ENCODE data around the gene COQ7.

COQ7 gene

GRCh38 chr16:19104607-19105006 is 37.2 kb downstream of the COQ7 start:
- peaks cover 8% of the 10 kb centered on the region for H3K27me3 Mint-ChIP-seq (ENCODE audit: low read depth, poor library complexity)
- no peak overlapping the region for H3K4me3 Mint-ChIP-seq
- peaks cover 38% of the 10 kb centered on the region for H3K4me1 Mint-ChIP-seq
- TF ChIP-seq CTCF (IDR thresholded peaks at IDR 0.05), result no peak
- H3K9me3 Mint-ChIP-seq, result peaks cover 7% of the 10 kb centered on the region
- DNase-seq, result no peak
- H3K36me3 Mint-ChIP-seq (ENCODE audit: low read depth), result no peaks in the 10 kb centered on the region
- H3K27ac Mint-ChIP-seq, result peak overlapping the region; percentile 44

GRCh38 chr16:19105131-19105530 is 37.7 kb downstream of the COQ7 start:
- Mint-ChIP-seq H3K27ac (peak overlapping the region; percentile 44), H3K27me3 (ENCODE audit: low read depth, poor library complexity) (peaks cover 8% of the 10 kb centered on the region), H3K4me3 (no peak overlapping the region)

GRCh38 chr16:19105891-19106624 is 38.6 kb downstream of the COQ7 start:
- Mint-ChIP-seq H3K4me3 (no peak overlapping the region), H3K9me3 (no peaks in the 10 kb centered on the region), H3K27ac (peak overlapping the region; percentile 45), H3K4me1 (peaks cover 38% of the 10 kb centered on the region), H3K27me3 (ENCODE audit: low read depth, poor library complexity) (peaks cover 8% of the 10 kb centered on the region), H3K36me3 (ENCODE audit: low read depth) (no peaks in the 10 kb centered on the region)
- TF ChIP-seq CTCF (IDR thresholded peaks at IDR 0.05), result no peak
- DNase-seq, result no peak

More at GRCh38 chr16:19105131-19105530, 37.7 kb downstream of the COQ7 start:
- no peak for DNase-seq
- Mint-ChIP-seq H3K4me1 (peaks cover 38% of the 10 kb centered on the region), H3K36me3 (ENCODE audit: low read depth) (no peaks in the 10 kb centered on the region), H3K9me3 (peaks cover 3% of the 10 kb centered on the region)
- TF ChIP-seq CTCF (IDR thresholded peaks at IDR 0.05), result no peak

- DNase-seq, result no peak
- peaks cover 8% of the 10 kb centered on the region for H3K27me3 Mint-ChIP-seq (ENCODE audit: low read depth, poor library complexity)
- H3K9me3 Mint-ChIP-seq, result no peaks in the 10 kb centered on the region
- TF ChIP-seq CTCF (IDR thresholded peaks at IDR 0.05), result no peak
- H3K4me1 Mint-ChIP-seq, result peaks cover 38% of the 10 kb centered on the region
- no peaks in the 10 kb centered on the region for H3K36me3 Mint-ChIP-seq (ENCODE audit: low read depth)
- H3K27ac Mint-ChIP-seq, result no peak overlapping the region
- no peak overlapping the region for H3K4me3 Mint-ChIP-seq
Observed at GRCh38 chr16:19106625-19107020, 39.2 kb downstream of the COQ7 start.

GRCh38 chr16:19108409-19109287 is 41.2 kb downstream of the COQ7 start:
- no peak for TF ChIP-seq CTCF (IDR thresholded peaks at IDR 0.05)
- Mint-ChIP-seq H3K27me3 (ENCODE audit: low read depth, poor library complexity) (peaks cover 8% of the 10 kb centered on the region), H3K4me1 (peaks cover 46% of the 10 kb centered on the region), H3K27ac (no peak overlapping the region), H3K4me3 (no peak overlapping the region), H3K9me3 (no peaks in the 10 kb centered on the region), H3K36me3 (ENCODE audit: low read depth) (no peaks in the 10 kb centered on the region)
- no peak for DNase-seq
